HL-60 (cell line): ENCODE data around the gene PNLIPRP3.

Experiments
- DNase-seq, 2 experiments: peaks; one replicate each; pipeline ENCODE4 v3.0.0-alpha.2; 2010 to 2020; ENCODE audit warnings: low read depth in 1 of 2, low spot score in 1 of 2
- H3K27ac ChIP-seq: fragments of 250-450 bp; sonication (Bioruptor Pico); replicated peaks from 2 replicates; pipeline ENCODE4 v1.5.1; 2020; ENCODE audit warnings: mild to moderate bottlenecking, moderate library complexity
- H3K27me3 ChIP-seq: fragments of 250-450 bp; sonication (Bioruptor Pico); 2 replicates; pipeline ENCODE4 v1.5.1; 2021; ENCODE audit warnings: mild to moderate bottlenecking, moderate library complexity; ENCODE audit not compliant: insufficient read depth, poor library complexity, severe bottlenecking
- H3K4me3 ChIP-seq: replicated peaks from 2 replicates; pipeline ENCODE4 v1.5.1; 2011; ENCODE audit warnings: mild to moderate bottlenecking, control low read depth, low read length; ENCODE audit not compliant: insufficient read depth
- CTCF ChIP-seq: IDR thresholded peaks from one replicate; pipeline ENCODE4 v1.5.1; 2011; ENCODE audit warnings: low read length, control low read depth, inconsistent platforms; ENCODE audit not compliant: insufficient read depth
- GABPA ChIP-seq: IDR thresholded peaks from 2 replicates; pipeline ENCODE4 v1.6.1; 2012; ENCODE audit warnings: low read depth
- POLR2AphosphoS5 ChIP-seq: IDR thresholded peaks from 2 replicates; pipeline ENCODE4 v1.6.1; 2012; ENCODE audit warnings: low read depth
- REST ChIP-seq: IDR thresholded peaks from 2 replicates; pipeline ENCODE4 v1.6.1; 2012; ENCODE audit warnings: low read depth; ENCODE audit not compliant: insufficient replicate concordance
- SPI1 ChIP-seq: IDR thresholded peaks from 2 replicates; pipeline ENCODE4 v1.6.1; 2012; ENCODE audit warnings: low read depth, mild to moderate bottlenecking, borderline replicate concordance

PNLIPRP3 gene

GRCh38 chr10:116395223-116395985 is 32.2 kb upstream of the PNLIPRP3 start:
- Histone ChIP-seq H3K27me3 (no peaks in the 10 kb centered on the region), H3K4me3 (no peak overlapping the region), H3K27ac (no peak overlapping the region)
- TF ChIP-seq SPI1 = no peak
- no peak for TF ChIP-seq REST
- no peak for TF ChIP-seq GABPA
- TF ChIP-seq CTCF = no peak
- no peak for TF ChIP-seq POLR2AphosphoS5
- no peak for DNase-seq

- H3K4me3 ChIP-seq = no peak overlapping the region
- no peak overlapping the region for H3K27ac ChIP-seq
- DNase-seq = no peak
- no peaks in the 10 kb centered on the region for H3K27me3 ChIP-seq
- TF ChIP-seq CTCF = no peak
- no peak for TF ChIP-seq REST
- TF ChIP-seq GABPA = no peak
- no peak for TF ChIP-seq POLR2AphosphoS5
- no peak for TF ChIP-seq SPI1
Measured at GRCh38 chr10:116398224-116398623, 29.4 kb upstream of the PNLIPRP3 start.

- DNase-seq = no peak
- Histone ChIP-seq H3K4me3 (no peak overlapping the region), H3K27me3 (no peaks in the 10 kb centered on the region), H3K27ac (no peak overlapping the region)
- TF ChIP-seq SPI1 (no peak), POLR2AphosphoS5 (no peak), REST (no peak), GABPA (no peak), CTCF (no peak)
Measured at GRCh38 chr10:116402858-116403257, 24.8 kb upstream of the PNLIPRP3 start.
